Fibroblast of gingiva (primary cell): ENCODE data around the gene CLHC1.
"Not testable (repeated sequence)": the region's sequence is repeated elsewhere in the genome, so short reads cannot be mapped to it uniquely, and the experiment has no call there.

Source experiments
- DNase-seq: peaks from one replicate; pipeline ENCODE4 v3.0.0-alpha.2; 2011; ENCODE audit warnings: low read depth

CLHC1 gene

GRCh38 chr2:55152475-55153412 lies 79.3 kb downstream of the CLHC1 start:
- peak; percentile 53 for DNase-seq

GRCh38 chr2:55151733-55152433 lies 80.2 kb downstream of the CLHC1 start:
- no peak for DNase-seq

GRCh38 chr2:55150834-55151233 lies 81.3 kb downstream of the CLHC1 start:
- no peak for DNase-seq

- DNase-seq, result peak; percentile 80
Measured at GRCh38 chr2:55148269-55148668, 83.8 kb downstream of the CLHC1 start.

GRCh38 chr2:55147531-55147930 lies 84.6 kb downstream of the CLHC1 start:
- DNase-seq, result no peak

- no peak for DNase-seq
Measured at GRCh38 chr2:55147041-55147440, 85.1 kb downstream of the CLHC1 start.

GRCh38 chr2:55146263-55146662 lies 85.8 kb downstream of the CLHC1 start:
- no peak for DNase-seq

GRCh38 chr2:55144922-55145820 lies 86.9 kb downstream of the CLHC1 start:
- DNase-seq, result no peak

- not testable (repeated sequence) for DNase-seq
Measured at GRCh38 chr2:55143706-55144105, 88.4 kb downstream of the CLHC1 start.

- DNase-seq, result no peak
Measured at GRCh38 chr2:55142518-55142917, 89.6 kb downstream of the CLHC1 start.

GRCh38 chr2:55141572-55142413 lies 90.3 kb downstream of the CLHC1 start:
- DNase-seq, result no peak

- DNase-seq, result no peak
Measured at GRCh38 chr2:55140316-55141219, 91.5 kb downstream of the CLHC1 start.

- DNase-seq, result no peak
Measured at GRCh38 chr2:55139305-55139704, 92.8 kb downstream of the CLHC1 start.

- DNase-seq, result no peak
Measured at GRCh38 chr2:55138882-55139229, 93.2 kb downstream of the CLHC1 start.

GRCh38 chr2:55138014-55138881 lies 93.8 kb downstream of the CLHC1 start:
- DNase-seq, result no peak

GRCh38 chr2:55137024-55137958 lies 94.8 kb downstream of the CLHC1 start:
- no peak for DNase-seq

GRCh38 chr2:55136138-55136541 lies 96.0 kb downstream of the CLHC1 start:
- no peak for DNase-seq

- DNase-seq, result no peak
Measured at GRCh38 chr2:55135491-55135890, 96.6 kb downstream of the CLHC1 start.
